NCI-H526 (cell line): ENCODE results near the gene TGFBI.
A peak's percentile ranks its signal among the peaks of the same experiment; 100 is the strongest.

ENCODE experiments used
- DNase-seq, 2 experiments: peaks; one replicate each; lab custom pipeline; 2025; lab: John Stamatoyannopoulos, UW

TGFBI gene

DNA sequence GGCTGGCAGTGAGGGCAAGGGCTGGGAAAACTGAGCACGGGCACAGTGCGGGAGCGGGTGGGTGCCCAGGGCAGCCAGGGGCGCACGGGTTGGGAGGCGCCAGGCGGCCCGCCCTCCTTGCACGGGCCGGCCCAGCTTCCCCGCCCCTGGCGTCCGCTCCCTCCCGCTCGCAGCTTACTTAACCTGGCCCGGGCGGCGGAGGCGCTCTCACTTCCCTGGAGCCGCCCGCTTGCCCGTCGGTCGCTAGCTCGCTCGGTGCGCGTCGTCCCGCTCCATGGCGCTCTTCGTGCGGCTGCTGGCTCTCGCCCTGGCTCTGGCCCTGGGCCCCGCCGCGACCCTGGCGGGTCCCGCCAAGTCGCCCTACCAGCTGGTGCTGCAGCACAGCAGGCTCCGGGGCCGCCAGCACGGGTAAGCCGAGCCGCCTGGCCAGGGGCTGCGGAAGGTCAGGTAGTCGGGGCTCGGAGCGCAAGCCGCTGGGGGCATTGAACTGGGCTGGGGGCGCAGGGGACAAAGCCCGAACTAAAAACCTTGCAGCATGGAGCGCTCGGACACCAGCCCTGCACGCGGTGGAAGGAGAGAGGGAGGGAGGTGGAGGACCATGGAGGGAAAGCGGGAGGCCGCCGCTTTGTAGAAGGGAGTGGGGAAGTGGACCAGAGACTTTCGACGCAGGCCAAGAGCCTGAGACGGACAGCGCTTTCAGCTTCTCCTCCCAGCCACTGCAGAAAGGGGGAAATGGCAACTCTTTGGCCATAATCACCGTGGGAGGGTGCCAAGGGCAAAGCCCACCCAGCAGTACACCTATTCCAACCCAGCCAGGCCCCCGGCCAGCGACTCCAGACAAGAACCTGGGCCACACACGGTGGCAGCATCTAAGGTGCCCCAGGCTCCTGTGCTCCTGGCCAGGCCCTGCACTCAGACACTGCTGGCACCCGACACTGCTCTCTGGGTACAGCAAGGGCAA is at the start of gene TGFBI:
TGFBI (plus strand) TSS at position 207 of the 961 bp plus-strand sequence; CDS start at position 275, 68 bp downstream.
- DNase-seq = peak in 1 of 2 experiments; percentile 64

DNA sequence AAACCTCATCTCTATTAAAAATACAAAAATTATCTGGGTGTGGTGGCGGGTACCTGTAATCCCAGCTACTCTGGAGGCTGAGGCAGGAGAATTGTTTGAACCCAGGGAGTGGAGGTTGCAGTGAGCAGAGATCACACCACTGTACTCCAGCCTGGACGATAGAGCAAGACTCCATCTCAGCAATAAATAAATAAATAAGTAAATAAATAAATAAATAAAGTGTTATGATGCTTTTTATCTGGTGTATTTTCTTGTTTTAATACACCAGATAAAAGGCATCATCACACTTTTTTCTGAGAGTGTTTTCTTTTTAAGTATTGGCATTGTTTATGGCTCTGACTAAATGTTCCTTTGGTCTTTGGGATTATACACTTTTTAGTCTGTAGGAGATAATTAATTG is 49.8 kb upstream of the TGFBI start:
- DNase-seq = no peak

DNA sequence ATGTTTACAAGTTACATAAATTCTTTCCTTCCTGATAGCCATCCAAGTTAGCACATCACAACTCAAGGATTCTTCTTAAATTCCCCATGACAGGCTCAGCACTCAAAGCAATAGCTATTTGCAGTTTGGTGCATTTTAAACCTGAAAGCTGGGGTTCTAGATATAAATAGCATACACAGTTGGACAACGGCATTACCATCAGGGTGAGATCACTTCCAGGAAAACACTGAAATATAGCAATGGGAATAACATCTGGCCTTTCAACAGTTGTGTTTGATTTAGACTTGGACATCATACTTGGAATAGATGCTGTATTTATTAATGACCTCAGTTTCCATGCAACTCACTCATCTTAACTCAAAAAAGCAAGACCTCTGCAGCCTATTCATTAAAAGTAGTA is 49.3 kb upstream of the TGFBI start:
- DNase-seq = no peak

DNA sequence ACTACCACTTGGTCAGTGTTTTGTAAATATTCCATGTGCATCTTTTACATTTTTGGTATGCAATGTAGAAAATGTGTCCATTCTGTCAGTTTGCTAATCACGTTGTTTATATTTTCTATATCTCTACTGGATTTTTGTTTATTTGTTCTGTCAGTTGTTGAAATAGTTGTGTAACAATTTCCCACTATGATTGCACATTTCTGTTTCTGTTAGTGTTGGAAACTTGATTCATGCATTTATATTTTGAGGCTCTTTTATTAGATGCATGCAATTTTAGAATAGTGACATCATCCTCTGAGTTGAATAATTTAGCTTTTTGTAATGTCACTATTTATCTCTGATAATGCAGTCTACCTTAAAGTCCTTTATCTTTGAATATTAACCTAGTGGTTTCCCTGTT is 48.2 kb upstream of the TGFBI start:
- DNase-seq = no peak

DNA sequence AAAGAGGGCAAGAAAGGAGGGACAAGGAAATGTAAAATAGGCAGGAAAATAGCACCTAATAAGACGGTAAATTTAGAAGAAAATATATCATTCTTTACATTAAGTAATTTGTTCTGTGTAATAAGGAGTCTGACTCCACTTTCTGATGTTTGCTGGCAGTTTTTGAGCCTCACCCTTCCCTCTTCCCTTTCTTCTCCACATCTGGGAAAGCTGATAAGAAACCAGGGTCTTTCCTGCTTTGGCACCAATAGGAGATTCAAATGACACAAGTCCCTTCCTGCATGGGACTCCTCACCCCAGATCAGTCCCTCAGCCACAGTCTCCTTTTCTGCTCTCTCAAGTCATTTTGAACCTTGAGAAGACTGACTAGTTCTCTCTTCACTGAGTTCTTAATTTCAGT is 42.8 kb upstream of the TGFBI start:
- DNase-seq = no peak

DNA sequence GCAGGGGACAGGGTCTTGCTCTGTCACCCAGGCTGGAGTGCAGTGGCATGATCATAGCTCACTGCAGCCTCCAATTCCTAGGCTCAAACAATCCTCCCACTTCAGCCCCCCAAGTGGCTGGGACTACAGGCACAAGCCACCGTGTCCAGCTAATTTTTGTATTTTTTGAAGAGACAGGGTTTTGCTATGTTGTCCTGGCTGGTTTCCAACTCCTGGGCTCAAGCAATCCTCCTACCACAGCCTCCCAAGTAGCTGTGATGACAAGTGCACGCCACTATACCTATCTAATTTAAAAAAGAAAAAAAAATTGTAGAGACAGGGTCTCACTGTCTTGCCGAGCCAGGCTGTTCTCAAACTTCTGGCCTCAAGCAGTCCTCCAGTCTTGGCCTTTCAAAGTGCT is 42.4 kb upstream of the TGFBI start:
- DNase-seq = no peak

DNA sequence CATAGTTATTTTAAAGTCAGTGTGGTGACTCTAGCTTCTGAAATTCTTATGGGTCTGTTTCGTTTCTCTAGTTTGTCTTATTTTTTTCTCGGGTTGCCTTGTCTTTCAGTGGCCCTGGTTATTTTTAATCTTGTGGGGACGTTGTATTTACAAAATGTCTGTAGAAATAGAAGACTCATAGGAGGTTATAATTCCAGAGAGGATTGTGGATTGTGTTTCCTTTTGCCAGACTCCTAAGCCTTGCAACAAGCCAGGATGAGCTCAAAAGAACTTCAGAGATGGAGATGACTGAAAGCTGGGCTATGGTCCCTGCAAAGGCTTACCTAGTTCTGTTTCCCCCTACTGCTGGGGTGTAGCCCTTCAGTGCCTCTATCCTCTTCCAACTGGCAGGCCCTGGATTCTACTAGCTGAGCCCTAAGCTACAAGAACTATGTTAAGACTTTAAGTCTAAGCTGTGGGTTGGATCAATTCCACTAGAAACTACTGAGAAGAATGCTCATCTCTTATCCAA is 41.8 kb upstream of the TGFBI start:
- DNase-seq = no peak

DNA sequence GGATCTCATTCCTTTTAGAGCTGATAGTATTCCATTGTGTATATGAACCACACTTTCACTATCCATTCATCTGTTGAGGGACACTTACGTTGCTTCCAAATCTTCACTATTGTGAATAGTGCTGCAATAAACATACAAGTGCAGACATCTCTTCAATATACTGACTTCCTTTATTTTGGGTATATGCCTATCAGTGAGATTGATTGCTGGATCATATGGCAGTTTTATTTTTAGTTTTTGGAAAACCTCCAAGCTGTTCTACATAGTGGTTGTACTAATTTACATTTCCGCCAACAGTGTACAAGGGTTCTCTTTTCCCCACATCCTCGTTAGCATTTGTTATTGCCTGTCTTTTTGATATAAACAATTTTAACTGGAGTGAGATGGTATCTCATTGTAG is 40.2 kb upstream of the TGFBI start:
- DNase-seq = peak in 1 of 2 experiments; percentile 17

DNA sequence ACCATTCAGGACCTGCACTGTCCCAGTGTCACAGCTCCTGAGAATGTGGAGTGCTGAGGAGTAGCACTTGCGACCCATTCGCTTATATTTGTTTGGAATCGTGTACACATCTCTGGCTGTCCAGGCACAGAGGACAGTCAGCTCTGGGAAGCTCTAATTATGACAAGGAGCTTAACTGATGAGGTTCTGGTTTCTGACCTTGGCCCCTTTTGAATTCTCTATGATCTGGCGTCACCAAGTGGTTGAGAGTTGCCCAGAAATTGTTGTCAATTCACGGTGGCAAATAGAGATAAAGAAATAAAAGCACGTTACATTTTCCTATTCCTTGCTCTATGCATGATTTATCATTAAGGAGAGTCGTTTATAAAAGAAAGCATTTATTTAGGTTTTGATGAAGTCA is 39.1 kb upstream of the TGFBI start:
- no peak for DNase-seq

DNA sequence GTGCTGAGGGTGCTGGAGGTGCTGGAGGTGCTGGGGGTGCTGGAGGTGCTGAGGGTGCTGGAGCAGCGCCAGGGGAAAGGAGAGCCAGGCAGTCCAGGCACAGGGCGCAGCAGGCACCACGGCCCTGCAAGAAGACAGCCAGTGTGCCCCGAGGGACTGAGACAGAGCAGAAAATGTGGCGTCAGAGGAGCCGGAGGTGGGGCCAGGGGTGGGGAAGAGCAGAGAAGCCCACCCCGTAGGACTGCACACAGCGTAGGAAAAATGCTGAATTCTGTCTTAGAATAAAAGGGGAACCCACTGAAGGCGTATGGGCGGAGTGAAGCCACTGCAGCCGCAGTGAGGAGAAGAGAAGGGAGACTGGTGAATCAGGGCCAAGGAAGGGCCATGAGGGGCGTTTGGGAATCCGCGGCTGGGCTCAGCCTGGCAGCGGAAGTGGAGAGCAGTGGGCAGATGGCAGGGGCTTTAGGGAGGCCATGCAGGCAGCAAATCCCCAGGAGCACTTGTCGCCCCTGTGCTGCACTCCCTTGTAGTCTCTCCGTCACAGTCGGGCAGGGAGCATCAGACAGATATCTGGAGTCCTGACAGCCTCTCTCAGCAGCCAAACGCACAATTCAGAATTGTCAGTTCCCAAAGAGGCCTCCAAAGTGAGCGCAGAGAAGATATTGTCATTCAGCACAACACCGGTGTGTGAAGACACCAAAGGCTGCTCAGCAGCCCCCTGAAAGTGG is 38.1 kb upstream of the TGFBI start:
- DNase-seq = no peak

DNA sequence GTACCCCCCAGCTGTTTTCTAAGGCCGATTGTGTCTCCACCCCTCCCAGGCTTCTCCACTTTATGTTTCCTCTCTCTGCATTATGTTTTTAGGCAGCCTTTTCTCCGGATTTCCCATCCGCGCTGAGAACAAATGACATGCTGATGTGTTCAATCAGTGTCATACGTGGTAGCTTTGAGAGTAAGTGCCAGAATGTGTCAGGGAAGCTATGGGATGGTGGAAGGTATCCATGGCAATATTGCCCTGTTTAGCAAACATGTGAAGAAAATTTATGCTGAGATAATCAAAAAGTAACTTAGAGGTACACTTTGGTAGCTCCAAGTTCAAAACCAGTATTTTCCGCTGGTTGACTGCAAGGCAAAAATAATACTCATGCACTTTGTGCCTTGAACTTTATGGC is 37.4 kb upstream of the TGFBI start:
- no peak for DNase-seq

DNA sequence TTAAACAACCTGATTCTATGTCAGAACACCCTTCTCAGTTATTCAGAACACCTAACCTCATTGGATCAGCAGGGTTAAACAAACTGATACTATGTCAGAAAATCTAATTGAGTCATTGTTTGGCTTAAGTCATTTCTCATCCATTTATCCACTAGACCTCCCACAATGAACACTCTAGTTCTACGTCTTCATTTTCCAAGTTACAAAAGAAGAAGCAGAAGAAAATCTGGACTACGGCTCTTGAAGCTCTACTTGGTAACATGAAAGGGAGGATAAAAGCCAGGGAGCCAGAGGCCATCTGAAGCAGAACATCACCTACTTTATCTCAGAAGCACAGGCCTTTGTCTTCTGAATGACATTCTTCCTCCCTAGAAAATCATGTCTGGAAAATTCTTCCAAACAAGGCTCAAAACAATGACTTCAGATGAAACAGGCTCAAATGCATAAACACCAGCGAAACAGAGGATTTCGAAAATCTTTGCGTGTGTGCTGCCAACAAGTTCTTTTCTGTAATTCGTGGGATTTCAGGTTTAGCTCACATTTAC is 35.4 kb upstream of the TGFBI start:
- DNase-seq = no peak

DNA sequence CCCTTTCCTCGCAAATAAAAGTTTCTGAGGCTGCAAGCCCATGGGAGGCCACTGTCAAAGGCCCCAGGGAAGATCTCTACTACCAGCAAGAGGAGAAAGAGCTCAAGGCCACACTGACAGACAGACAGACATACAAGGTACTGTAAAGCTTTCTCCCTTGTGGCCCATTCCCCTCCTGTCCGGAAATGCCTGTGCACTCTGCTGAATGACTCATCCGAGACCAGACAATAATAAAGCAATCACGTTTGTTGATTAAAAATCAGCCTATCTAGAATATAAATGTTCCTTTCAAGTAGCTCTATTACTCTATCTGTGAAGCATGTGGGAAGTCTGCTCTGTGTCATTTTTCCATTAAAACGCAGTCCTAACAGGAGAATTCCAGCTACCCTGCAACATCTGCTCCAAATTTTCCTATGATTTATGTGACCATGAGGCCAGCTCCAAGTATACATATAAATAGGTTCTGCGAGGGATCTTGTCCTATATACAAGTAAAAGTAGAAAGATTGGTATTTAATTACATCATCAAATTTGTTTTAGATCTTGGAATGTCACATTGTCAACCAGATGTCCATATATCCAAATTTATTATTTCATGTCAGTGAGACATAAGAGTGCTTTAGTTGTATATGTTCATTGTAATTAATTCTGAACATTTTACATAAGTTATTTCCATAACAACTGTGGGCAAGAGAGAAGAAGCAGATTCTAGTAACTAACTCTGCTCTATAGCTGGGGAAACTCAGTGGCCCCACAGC is 34.7 kb upstream of the TGFBI start:
- peak in 1 of 2 experiments; percentile 6 for DNase-seq

DNA sequence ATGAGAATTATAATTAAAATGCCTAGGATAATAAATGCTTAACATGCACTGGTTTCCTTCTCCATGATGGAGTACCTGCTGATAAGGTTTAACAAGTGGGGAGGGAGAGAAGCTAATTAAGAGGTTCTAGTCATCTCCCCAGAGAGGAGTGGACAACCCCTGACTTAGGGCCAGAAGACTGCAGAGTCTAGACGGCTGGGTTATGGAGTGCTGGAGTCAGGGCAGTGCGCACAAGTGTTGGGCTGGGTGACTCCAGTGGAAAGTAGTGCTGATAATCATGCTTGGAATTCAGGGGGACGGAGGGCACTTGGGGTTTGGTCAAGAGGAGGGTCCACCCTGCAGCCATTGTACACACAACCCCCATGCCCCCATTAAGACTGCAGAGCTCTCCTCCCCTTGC is 32.8 kb upstream of the TGFBI start:
- no peak for DNase-seq

DNA sequence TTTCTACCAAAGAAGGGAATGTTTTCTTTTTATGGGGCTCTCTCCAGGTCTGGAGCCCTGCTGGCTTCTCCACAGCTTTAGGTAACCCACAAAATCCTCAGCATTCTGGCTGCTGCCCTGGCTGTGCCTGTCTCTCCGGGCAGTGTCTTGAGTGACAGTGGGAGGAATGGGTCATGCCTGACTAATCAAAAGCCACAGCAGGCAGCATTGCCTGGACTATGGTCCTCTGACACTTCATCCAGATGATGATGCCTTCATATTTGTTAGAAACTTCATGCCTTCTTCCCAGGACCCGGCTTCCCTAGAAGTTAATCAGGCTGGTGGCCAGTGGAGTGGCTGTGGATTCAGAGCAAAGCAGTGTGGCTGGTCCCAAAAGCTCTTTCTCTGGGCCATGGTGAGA is 32.2 kb upstream of the TGFBI start:
- DNase-seq = no peak

DNA sequence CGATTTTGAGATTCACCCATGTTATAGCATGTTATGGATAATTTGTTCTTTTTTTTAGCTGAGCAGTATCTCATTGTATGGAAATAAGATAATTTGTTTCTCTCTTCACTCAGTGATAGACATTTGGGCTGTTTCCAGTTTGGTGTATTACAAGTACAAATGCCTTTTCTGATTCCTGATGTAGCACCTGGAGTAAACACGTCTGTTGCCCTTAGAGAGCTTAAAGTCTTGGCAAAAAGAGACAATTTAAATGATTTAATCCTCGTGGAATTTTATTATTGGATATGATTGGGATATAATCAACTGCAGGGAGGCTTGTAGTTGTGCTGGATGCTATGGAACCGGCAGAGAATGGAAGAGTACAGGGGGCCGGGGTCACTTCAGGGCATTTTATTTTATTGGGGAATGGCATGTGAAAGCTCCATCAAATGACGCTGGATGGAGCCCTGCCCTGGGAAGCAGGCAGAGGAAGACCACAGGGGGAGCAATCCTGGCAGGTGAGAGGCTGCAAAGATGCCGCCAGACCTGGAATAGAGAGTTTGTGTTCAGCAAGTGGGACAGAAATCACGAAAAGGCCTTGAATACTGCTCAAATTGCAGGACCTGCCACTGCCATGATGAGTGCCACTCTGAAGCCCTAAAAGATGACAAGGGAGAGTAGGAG is 31.0 kb upstream of the TGFBI start:
- no peak for DNase-seq

DNA sequence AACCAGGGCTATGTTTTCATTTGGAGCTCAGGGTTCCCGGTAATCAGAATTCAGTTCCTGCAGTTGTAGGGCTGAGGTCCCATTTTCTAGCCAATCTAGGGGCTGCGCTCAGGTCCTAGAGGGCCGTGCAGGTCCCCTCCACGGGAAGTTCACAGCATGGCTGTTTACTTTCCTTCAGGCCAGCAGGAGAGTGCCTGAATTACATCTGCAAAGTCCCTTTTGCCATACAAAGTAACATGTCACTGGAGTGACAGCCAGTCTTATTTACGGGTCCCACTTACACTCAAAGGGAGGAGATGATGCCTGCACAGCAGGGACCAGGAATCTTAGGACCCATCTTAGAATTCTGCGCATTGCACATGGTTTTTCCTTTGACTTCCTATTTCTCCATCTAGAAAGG is 29.9 kb upstream of the TGFBI start:
- no peak for DNase-seq

DNA sequence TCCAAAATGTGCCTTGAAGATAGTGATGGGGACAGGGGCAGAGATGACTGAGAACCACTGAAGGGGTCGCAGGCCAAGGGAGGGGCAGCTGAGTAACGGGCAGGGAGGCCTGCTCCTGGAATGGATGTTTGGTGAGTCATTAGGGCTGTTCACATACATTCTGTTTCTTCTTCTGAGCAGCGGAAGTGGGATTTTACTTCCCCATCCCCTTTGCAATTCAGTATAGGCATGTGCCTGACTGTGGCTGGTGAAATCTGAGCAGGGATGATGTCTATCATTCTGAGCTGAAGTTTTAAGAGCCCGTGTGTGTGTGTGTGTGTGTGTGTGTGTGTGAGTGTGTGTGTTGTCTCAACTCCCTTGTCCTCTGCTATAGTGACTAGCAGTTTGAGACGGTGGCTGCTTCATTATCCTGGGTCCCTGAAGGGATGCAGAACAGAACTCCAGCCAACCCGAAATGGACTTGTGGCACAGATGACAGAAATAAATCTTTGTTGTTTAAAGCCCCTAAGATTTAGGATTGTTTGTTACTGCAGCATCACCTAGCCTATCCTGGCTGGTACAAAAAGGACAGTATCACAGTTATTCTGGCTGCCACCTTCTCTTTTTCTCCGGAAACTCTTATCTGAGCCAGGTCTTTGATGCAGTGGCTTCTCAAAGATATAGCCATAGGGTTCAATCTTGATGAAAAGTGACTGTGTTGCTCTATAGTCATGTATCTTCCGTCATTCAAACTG is 29.2 kb upstream of the TGFBI start:
- no peak for DNase-seq

DNA sequence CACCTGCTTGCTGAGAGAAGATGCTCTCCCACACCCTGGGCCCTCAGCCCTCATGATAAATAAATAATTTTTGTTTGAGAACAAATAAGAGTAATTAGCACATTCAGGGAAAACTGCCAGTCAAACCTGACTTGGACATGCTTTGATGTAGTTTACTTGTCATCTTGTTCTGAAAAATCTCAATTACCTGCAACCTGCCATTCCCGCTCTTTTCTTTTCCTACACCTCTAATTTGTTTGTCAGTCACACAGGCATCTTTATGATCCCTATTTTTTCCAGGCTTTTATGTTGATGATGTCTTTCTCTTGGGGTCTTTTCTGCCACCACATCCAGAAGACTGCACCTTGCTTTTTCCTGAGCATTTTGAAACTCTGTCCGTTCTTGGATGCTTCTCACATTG is 28.6 kb upstream of the TGFBI start:
- no peak for DNase-seq

DNA sequence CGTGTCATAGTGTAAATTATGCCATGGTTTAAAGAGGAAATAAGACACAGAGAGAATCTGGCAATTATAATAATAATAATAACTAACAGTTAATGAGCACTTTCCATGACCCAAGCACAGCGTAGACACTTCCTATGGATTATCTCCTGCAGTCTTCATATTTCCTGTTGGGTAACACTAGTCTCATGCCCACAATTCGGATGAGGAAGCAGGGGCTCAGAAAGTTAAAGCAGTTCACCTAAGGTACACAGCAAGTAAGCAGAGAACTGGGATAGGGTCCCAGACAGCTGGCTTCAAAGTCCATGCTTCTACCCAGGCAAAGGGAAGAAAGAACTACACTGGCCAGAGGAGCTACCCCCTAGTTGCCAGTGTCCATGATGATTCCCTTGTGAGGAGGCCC is 27.9 kb upstream of the TGFBI start:
- DNase-seq = no peak
